GM19328 (cell line): ENCODE measurements around the gene CRTC3.
"Not testable (repeated sequence)": the region's sequence is repeated elsewhere in the genome, so short reads cannot be mapped to it uniquely, and the experiment has no call there.

Experiments
- ATAC-seq: cut with Tn5 transposase; IDR thresholded peaks from one replicate; pipeline ENCODE4 v1.9.1; 2021; ENCODE audit warnings: mild to moderate bottlenecking, moderate library complexity; ENCODE audit not compliant: unreplicated experiment

CRTC3 gene

DNA sequence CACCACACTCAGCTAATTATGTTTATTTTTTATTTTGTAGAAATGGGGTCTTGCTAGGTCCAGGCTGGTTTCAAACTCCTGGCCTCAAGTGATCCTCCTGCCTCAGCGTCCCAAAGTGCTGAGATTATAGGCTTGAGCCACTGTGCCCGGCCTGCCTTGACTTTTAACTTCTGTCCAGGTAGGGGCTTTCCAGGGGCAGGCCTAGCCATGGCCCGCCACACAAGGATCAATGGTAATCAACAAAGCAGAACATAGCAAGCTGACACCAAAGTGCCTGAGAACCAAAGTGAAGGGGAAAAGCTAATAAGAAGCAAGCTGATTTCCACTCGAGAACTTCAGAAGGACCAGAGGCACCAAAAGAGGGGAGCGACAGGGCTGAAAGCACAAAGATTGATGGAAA, 9.4 kb upstream of the CRTC3 start:
- no peak for ATAC-seq

GRCh38 chr15:90523373-90523772, 6.3 kb upstream of the CRTC3 start:
- no peak for ATAC-seq

GRCh38 chr15:90524018-90524803, 5.5 kb upstream of the CRTC3 start:
- ATAC-seq: not testable (repeated sequence)

- no peak for ATAC-seq
These were observed 732 bp upstream of the CRTC3 start for GRCh38 chr15:90529011-90529370.

GRCh38 chr15:90530250-90531051, 728 bp downstream of the CRTC3 start:
- ATAC-seq: peak; percentile 28

- ATAC-seq: no peak
These were observed 1.4 kb downstream of the CRTC3 start for GRCh38 chr15:90531147-90531546.

DNA sequence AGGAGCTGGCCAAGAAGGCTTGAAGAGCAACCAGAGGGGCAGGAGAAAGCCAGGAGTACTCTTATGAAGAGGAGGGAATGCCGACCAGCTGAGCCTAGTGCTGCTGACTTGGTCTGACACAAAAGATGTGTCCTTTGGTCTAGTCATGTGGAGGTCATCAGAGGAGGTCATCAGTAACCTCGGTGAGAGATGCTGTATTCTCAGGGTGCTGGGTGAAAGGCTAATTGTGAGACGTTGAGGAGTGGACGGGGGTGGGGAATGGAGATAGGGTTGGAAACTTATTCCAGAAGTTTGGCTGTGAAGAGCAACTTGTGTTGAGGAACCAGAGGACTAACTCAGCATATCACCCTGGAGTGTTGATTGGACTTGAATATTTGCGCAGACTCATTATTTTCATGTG, 5.5 kb downstream of the CRTC3 start:
- no peak for ATAC-seq

GRCh38 chr15:90539789-90540188, 10.1 kb downstream of the CRTC3 start:
- no peak for ATAC-seq

- no peak for ATAC-seq
These were observed 11.0 kb downstream of the CRTC3 start for GRCh38 chr15:90540768-90541167.

DNA sequence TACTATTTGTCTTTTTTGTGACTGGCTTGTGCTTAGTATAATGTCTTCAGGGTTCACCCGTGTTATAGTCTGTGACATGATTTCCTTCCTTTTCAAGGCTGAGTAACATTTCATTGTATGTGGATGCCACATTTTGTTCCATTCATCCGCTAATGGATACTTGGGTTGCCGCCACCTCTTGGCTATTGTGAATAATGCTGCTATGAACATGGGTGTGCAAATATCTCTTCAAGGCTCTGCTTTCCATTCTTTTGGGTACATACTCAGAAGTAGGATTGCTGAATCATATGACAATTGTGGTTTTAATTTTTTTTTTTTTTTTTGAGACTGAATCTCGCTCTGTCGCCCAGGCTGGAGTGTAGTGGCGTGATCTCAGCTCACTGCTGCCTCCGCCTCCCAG, 15.4 kb downstream of the CRTC3 start:
- ATAC-seq: no peak

DNA sequence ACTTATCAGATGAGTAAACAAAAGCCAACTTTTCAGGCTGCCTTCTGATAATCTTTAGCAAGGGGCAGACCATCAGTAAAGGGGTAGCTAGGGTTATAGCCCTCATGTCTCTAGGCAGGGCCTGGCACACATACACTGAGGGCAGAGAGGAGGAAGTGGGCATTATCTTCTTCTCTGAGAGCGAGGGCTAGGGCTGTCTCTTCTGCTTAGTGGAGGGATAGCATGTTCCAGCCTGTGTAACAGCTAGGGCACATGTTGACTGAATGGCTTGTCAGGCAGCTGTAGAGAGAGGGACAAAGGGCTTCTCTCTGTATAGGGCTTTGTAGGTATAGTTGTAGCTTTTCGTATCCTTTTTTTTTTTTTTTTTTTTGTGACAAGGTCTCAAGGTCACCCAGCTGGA, 17.8 kb downstream of the CRTC3 start:
- no peak for ATAC-seq

DNA sequence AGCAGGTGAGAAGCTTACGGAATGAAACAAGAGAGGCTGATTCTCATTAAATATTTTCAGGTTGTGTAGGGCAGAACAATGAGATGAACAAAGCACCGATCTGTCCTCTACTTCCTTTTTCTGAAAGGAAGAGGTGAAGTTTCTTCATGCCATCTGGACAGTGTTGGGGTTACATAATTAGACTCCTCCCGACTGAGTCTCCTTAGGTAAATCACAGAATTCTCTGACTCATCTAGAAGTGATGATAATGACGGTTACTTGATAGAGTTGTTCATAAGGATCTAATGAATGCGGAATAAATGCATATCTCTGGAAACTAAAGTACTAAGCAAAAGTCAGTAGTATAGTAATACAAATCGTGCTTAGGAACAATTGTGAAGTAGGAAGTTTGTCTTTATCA, 21.2 kb downstream of the CRTC3 start:
- ATAC-seq: peak; percentile 58

- ATAC-seq: no peak
These were observed 22.6 kb downstream of the CRTC3 start for GRCh38 chr15:90552162-90552928.

DNA sequence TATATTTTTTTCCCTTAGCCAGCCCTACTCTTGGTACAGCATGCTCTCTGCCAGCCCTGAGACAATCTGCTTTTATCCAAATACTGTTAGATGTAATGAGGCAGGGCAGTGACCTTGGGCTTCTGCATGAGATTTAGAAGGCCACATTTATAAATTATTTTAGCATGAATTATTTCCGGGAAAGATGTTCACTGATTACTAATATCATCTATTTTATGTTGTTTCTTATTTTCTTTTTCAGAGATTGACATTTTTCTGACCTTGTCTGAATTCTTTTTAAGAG, 23.1 kb downstream of the CRTC3 start:
- ATAC-seq: no peak

DNA sequence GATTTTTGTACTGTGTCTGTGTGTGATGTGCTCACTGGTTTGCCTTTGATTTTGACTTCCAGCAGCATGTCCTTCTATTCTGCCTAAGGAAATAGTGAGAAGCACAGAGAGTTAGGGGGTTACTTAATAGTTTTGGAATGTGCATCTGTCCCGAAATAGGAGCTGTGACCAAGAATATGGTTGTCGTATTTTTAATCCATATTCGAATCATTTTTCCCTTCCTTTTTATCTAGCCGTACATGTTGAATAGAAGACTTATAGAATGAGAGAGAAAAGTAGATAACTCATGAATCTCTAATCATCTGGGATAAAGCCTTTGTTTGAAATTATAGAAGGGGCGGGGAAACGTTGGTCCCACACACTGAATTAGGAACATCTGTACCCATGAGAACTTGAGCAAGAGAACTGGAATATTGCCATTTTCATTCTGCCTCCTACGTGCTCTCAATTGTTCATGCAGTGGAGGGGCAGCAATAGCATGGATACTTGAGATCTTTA, 23.6 kb downstream of the CRTC3 start:
- ATAC-seq: no peak

DNA sequence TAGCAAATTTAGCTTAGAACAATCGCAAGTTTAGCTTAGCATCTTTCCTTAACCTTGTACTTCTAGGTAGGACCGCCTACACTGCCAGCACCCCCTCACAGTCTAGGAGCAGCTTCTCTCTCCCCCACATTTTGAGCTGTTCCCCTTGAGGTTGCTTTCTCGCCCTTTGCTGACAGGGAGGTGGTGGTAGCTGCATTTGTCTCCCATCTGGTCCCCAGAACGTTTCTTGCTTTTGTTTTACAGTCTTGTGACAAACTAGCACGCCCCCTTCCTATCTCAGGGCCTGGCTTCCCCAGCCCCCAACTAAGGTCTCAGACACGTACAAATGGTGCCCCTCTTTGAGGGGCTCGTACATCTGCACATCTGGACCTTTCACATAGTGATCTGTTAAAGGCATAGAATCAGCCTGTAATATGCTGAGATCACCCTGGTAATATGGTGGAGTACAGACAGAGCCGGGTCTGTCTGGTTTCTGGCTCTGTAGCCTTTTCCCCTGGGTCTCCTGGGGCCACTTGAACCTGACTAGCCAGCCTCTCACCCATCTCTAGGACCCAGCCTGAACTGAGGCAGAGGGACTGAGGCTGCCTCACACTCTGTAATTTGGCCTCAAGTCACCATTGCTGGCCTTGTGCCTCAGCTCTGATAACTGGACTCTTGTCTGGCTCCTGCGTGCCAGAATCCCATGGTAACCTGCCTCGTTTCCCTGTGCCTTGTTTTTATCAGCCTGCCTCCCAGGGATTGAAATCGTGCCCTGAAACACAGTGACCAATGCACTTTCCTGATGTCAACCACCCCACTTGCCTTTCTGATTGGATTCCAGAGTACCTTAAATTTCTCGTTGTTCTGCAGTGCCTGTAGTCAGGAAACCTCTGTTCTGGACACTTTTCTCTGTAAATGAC, 27.7 kb downstream of the CRTC3 start:
- ATAC-seq: no peak

DNA sequence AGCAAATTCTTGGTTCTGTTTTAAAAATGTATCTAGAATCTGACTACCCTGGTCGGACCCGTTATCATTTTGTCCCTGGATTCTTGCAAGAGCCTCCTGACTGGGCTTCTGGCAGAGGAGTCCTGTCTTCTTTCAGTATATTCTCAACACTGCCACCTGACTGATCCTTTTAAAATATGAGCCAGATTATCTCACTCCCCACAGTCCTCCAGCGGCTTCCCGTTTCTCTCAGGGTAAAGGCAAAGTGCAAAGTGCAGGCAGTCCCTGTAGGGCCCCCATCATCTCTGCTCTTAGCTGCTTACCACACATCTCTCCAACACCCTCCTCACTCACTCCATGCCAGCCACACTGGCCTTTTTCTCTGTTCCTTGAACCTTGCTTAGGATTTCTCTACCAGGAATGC, 28.4 kb downstream of the CRTC3 start:
- ATAC-seq: no peak

- ATAC-seq: no peak
These were observed 29.4 kb downstream of the CRTC3 start for GRCh38 chr15:90559119-90559518.

- no peak for ATAC-seq
These were observed 30.6 kb downstream of the CRTC3 start for GRCh38 chr15:90560229-90560776.
